Endothelial cell of umbilical vein (primary cell): ENCODE data around the gene HES7. TPM values are rescaled to one million over a fixed set of nuclear protein-coding genes. Genes with fewer than 3 reads are reported as not detected.

Experiments used
- BruUV-seq: library from RNA; stranded (reverse); fragments of 400-500 nt; replicated peaks from 2 replicates; lab custom pipeline; 2021; lab: Mats Ljungman, UMichigan
- CTCF ChIA-PET: fragments of 300-600, 350-600 bp; sonication (Branson Sonifier 250); formaldehyde crosslinking; loops from one replicate; lab custom pipeline; 2021; ENCODE audit warnings: antibody characterized with exemption, inconsistent platforms; lab: Charles Lee
- POLR2A ChIA-PET: fragments of 300-600, 350-600 bp; sonication (Branson Sonifier 250); formaldehyde crosslinking; loops from one replicate; lab custom pipeline; 2021; ENCODE audit warnings: antibody characterized with exemption, inconsistent platforms; lab: Charles Lee
- DNase-seq: peaks from one replicate; pipeline ENCODE4 v3.0.0-alpha.2; 2011; ENCODE audit warnings: low read depth, low spot score
- FAIRE-seq: peaks from 2 replicates; lab custom pipeline; 2011; peaks lifted over from hg19 to GRCh38; lab: Jason Lieb, UNC
- H2AFZ ChIP-seq: 2 replicates; pipeline ENCODE4 v1.6.0; 2012; ENCODE audit warnings: low read depth, low read length, control low read depth, inconsistent platforms
- H3K27ac ChIP-seq: 2 replicates; pipeline ENCODE4 v1.5.1; 2011; ENCODE audit warnings: low read depth, mild to moderate bottlenecking, control low read depth, low read length, moderate library complexity; ENCODE audit not compliant: insufficient read depth
- H3K27me3 ChIP-seq, 2 experiments: 2 replicates each; pipeline versions ENCODE4 v1.6.0 to v1.6.1; 2011; ENCODE audit warnings: low read length in 2 of 2, mixed read lengths in 1 of 2; ENCODE audit not compliant: control insufficient read depth in 2 of 2, insufficient read depth in 2 of 2
- H3K36me3 ChIP-seq, 2 experiments: 2 replicates in 1 of 2; 3 replicates in 1 of 2; pipeline ENCODE4 v1.5.1; 2011; ENCODE audit warnings: low read length in 2 of 2, mild to moderate bottlenecking in 1 of 2, moderate library complexity in 1 of 2; ENCODE audit not compliant: control insufficient read depth in 2 of 2, insufficient read depth in 2 of 2; ENCODE audit errors: extremely low read depth in 1 of 2
- H3K4me1 ChIP-seq: 3 replicates; pipeline ENCODE4 v1.5.1; 2011; ENCODE audit warnings: mild to moderate bottlenecking, low read length; ENCODE audit not compliant: control insufficient read depth, insufficient read depth; ENCODE audit errors: extremely low read depth
- H3K4me2 ChIP-seq: 2 replicates; pipeline ENCODE4 v1.6.1; 2011; ENCODE audit warnings: low read length, control low read depth, mixed read lengths; ENCODE audit not compliant: insufficient read depth
- H3K4me3 ChIP-seq, 3 experiments: fragments of 200-600 bp in 1 of 3; sonication (generic), shearing (Covaris generic) in 1 of 3; replicated peaks in 1 of 3; 2 replicates each; pipeline ENCODE4 v1.5.1; 2011 to 2016; ENCODE audit warnings: control low read depth in 3 of 3, low read length in 3 of 3, mild to moderate bottlenecking in 2 of 3, inconsistent platforms in 1 of 3, low read depth in 1 of 3, moderate library complexity in 1 of 3; ENCODE audit not compliant: insufficient read depth in 1 of 3
- H3K79me2 ChIP-seq: 2 replicates; pipeline ENCODE4 v1.6.0; 2012; ENCODE audit warnings: low read length, inconsistent platforms; ENCODE audit not compliant: control insufficient read depth, insufficient read depth
- H3K9ac ChIP-seq: replicated peaks from 2 replicates; pipeline ENCODE3; 2011; ENCODE audit warnings: low read length, control low read depth; ENCODE audit not compliant: insufficient read depth; ENCODE audit errors: extremely low read depth
- H3K9me1 ChIP-seq: replicated peaks from 3 replicates; pipeline ENCODE4 v1.6.0; 2011; ENCODE audit warnings: mild to moderate bottlenecking, low read length; ENCODE audit not compliant: control insufficient read depth, insufficient read depth; ENCODE audit errors: extremely low read depth
- H3K9me3 ChIP-seq: replicated peaks from 2 replicates; pipeline ENCODE4 v1.5.1; 2012; ENCODE audit warnings: low read length, inconsistent platforms; ENCODE audit not compliant: control insufficient read depth, insufficient read depth
- H4K20me1 ChIP-seq: replicated peaks from 2 replicates; pipeline ENCODE3; 2011; ENCODE audit warnings: mild to moderate bottlenecking, low read length; ENCODE audit not compliant: control insufficient read depth, insufficient read depth; ENCODE audit errors: extremely low read depth
- EZH2 ChIP-seq: IDR thresholded peaks from 2 replicates; pipeline ENCODE4 v1.6.1; 2012; ENCODE audit warnings: borderline replicate concordance, low read depth, mild to moderate bottlenecking, moderate library complexity, low read length, inconsistent platforms; ENCODE audit not compliant: severe bottlenecking
- FOS ChIP-seq: IDR thresholded peaks from 2 replicates; pipeline ENCODE4 v1.6.1; 2011; ENCODE audit warnings: mild to moderate bottlenecking, low read length, moderate library complexity, borderline replicate concordance; ENCODE audit not compliant: insufficient read depth
- GATA2 ChIP-seq: IDR thresholded peaks from 2 replicates; pipeline ENCODE4 v1.7.0; 2011; ENCODE audit warnings: low read depth, mild to moderate bottlenecking, moderate library complexity, mixed read lengths, low read length; ENCODE audit not compliant: insufficient read length, insufficient read depth
- JUN ChIP-seq: IDR thresholded peaks from 2 replicates; pipeline ENCODE4 v1.6.1; 2011; ENCODE audit warnings: borderline replicate concordance, low read depth; ENCODE audit not compliant: insufficient read length, insufficient read depth
- MYC ChIP-seq: IDR thresholded peaks from one replicate; pipeline ENCODE4 v1.6.1; 2011; ENCODE audit warnings: mild to moderate bottlenecking, low read depth, low read length
- POLR2A ChIP-seq: IDR thresholded peaks from 2 replicates; pipeline ENCODE4 v1.6.1; 2012; ENCODE audit warnings: low read depth, mild to moderate bottlenecking, control low read depth, low read length
- POLR2AphosphoS5 ChIP-seq: IDR thresholded peaks from 2 replicates; pipeline ENCODE4 v1.6.1; 2012; ENCODE audit warnings: low read depth, mild to moderate bottlenecking, control low read depth, low read length, moderate library complexity; ENCODE audit not compliant: insufficient read depth
- dilution Hi-C: fragments of 300-500 bp; cut with MboI; formaldehyde crosslinking; loops from one replicate; pipeline ENCODE4 v1.15.0; 2019; ENCODE audit warnings: low sequenced_read_pairs; ENCODE audit not compliant: extremely low pct_ligation_motif_present
- intact Hi-C: fragments of 100-400 bp; cut with micrococcal nuclease; formaldehyde crosslinking; loops from one replicate; pipeline ENCODE4 v1.10.0; 2022
- polyA plus RNA-seq, 4 experiments: library from polyadenylated mRNA; depleted of rRNA in 3 of 4; stranded (reverse) in 3 of 4; unstranded in 1 of 4; fragments of >200 nt; gene quantifications; 2 replicates each; pipeline versions ENCODE4 v1.2.1 to v1.2.3, GENCODE V29; 2011 to 2012; ENCODE audit warnings: missing spikeins in 1 of 4
- total RNA-seq: library from RNA; stranded (reverse); gene quantifications from 2 replicates; pipeline ENCODE4 v1.2.3, GENCODE V29; 2021
- TF ChIP-seq, protein P1 (sequence below): IDR thresholded peaks from 2 replicates; pipeline ENCODE4 v1.6.1; 2011; ENCODE audit not compliant: insufficient read depth, insufficient read length
- TF ChIP-seq, protein P2 (sequence below), 2 donors: IDR thresholded peaks; 1 replicate in 1 of 2; 2 replicates in 1 of 2; pipeline ENCODE4 v1.5.1; 2011; ENCODE audit warnings: low read length in 2 of 2, mild to moderate bottlenecking in 2 of 2, moderate library complexity in 2 of 2, control low read depth in 1 of 2, inconsistent platforms in 1 of 2, low read depth in 1 of 2; ENCODE audit not compliant: insufficient read depth in 1 of 2; ENCODE audit errors: extremely low read depth in 1 of 2

HES7 gene
- total and polyA plus RNA-seq, 2 donors (not counting 3 experiments of a cell fraction or from before 2014, with no cell fraction given): 0.19 to 0.51 TPM

DNA sequence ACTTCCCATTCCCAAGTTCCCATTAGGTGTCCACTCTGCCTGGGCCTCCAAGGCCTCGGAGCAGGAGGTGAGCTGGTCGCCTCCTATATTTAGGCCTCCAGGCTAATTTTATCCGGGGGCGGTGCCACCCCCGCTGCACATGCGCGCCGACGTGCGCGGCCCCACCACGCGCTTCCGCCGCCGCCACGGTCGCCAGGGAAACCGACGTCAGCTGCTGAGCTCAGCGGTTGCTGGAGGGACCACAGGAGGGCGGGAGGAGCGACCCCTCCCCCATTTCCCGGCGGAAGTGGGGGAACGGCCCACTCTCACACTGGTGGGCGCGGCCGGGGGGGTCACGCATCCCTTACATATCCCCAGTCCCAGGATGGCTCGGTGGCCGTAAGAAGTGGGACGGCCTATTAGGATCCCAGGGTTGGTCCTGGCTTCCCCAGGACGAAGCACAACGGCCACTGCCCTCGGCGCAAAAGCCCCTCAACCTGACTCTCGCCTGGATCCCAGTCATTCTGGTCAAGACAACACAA is 27.3 kb upstream of the HES7 start:
- dilution Hi-C loops (no loop called here), intact Hi-C loops (loop anchor here (1.0 kb wide), 1 partner anchor 12 kb away; no protein-coding TSS in a partner anchor)
- POLR2A ChIA-PET: interaction anchor here (1.1 kb wide), 1 partner anchor 22 kb away, joined by 9 read pairs; no protein-coding TSS in a partner anchor
- Histone ChIP-seq H3K36me3 (peaks cover 2 to 37% of the 10 kb centered on the region in 2 experiments), H3K9me1 (no peaks in the 10 kb centered on the region), H3K9ac (peak overlapping the region; percentile 96), H3K27ac (peak overlapping the region; percentile 99), H3K27me3 (no peaks in the 10 kb centered on the region), H3K79me2 (peaks cover 5% of the 10 kb centered on the region), H3K4me2 (peak overlapping the region; percentile 82), H3K4me3 (peak overlapping the region; percentile 67 to 83 (median 69)), H2AFZ (no peak overlapping the region), H3K4me1 (peaks cover 43% of the 10 kb centered on the region), H4K20me1 (no peaks in the 10 kb centered on the region), H3K9me3 (no peaks in the 10 kb centered on the region)
- peak; percentile 92 for DNase-seq
- CTCF ChIA-PET: interaction anchor here (0.9 to 3.6 kb wide), 4 partner anchors 10 to 57 kb away, joined by 4 to 28 read pairs (median 4); no protein-coding TSS in a partner anchor
- no TSS peak for BruUV-seq
- peak; percentile 84 for FAIRE-seq
- TF ChIP-seq, protein P1, sequence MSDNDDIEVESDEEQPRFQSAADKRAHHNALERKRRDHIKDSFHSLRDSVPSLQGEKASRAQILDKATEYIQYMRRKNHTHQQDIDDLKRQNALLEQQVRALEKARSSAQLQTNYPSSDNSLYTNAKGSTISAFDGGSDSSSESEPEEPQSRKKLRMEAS: peak; percentile 65
- TF ChIP-seq JUN: no peak

DNA sequence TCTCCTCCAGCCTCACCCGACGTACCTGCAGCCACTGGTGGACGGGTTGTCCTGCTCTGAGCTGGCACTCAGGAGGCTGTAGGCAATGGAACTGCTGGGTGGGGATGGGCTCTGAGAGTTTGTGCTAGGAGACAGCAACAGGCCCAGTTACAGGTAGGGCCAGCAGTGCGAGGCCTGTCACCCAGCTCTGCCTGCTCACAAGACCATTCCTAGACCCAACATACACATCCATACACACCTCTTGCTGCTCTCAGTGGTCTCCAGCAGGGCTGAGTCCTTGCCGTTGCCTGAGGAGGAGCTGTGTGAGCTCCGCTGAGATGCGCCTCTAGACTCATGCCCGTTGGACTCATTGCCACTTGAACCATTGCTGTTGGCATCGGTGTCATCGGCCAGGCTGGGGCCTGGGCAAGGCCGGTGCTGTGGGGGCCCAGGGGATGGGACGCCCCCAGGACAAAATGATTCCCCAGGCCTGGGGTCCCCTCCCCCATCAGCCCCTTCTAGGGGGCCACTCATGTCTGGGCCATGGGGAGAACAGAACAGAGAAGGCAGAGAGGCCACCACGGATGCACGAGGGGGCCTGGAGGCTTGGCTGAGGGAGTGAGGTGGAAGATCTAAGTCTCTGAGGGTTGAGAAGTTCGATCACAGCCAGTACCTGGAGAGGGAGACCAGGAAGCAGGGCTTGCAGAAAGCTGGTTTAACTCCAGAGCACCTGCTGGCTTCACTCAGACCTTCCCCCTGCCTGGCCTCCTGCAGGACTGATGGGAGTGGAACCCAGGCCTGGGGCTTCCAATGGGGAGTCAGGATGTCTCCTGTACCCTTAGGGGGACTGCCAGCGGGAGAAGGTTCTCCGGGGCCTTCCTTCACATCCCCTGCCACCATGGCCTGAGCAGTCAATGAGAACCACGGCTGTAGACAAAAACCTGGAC is 26.6 kb upstream of the HES7 start:
- ChIA-PET CTCF (interaction anchor here (0.9 to 3.6 kb wide), 4 partner anchors 10 to 56 kb away, joined by 4 to 28 read pairs (median 4); no protein-coding TSS in a partner anchor), POLR2A (interaction anchor here (1.1 kb wide), 1 partner anchor 23 kb away, joined by 9 read pairs; no protein-coding TSS in a partner anchor)
- no peaks in the 10 kb centered on the region for H3K9me3 ChIP-seq
- FAIRE-seq (no peak), DNase-seq (no peak)
- TF ChIP-seq FOS: no peak
- TF ChIP-seq, protein P2, sequence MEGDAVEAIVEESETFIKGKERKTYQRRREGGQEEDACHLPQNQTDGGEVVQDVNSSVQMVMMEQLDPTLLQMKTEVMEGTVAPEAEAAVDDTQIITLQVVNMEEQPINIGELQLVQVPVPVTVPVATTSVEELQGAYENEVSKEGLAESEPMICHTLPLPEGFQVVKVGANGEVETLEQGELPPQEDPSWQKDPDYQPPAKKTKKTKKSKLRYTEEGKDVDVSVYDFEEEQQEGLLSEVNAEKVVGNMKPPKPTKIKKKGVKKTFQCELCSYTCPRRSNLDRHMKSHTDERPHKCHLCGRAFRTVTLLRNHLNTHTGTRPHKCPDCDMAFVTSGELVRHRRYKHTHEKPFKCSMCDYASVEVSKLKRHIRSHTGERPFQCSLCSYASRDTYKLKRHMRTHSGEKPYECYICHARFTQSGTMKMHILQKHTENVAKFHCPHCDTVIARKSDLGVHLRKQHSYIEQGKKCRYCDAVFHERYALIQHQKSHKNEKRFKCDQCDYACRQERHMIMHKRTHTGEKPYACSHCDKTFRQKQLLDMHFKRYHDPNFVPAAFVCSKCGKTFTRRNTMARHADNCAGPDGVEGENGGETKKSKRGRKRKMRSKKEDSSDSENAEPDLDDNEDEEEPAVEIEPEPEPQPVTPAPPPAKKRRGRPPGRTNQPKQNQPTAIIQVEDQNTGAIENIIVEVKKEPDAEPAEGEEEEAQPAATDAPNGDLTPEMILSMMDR (IDR thresholded peaks at IDR 0.05; ENCODE audit: extremely low read depth in 1 of 2, insufficient read depth in 1 of 2, low read depth in 1 of 2, low read length in 2 of 2): no peak
- TF ChIP-seq JUN: no peak
- no peak for TF ChIP-seq GATA2
- no peak for TF ChIP-seq POLR2A
- TF ChIP-seq, protein P1: no peak
- no peak for TF ChIP-seq POLR2AphosphoS5
- no peak for TF ChIP-seq MYC
- TF ChIP-seq EZH2: no peak
- intact Hi-C loops: loop anchor here (1.0 kb wide), 1 partner anchor 11 kb away; no protein-coding TSS in a partner anchor
- no peaks in the 10 kb centered on the region for H3K9me1 ChIP-seq
- H3K36me3 ChIP-seq: peaks cover 2 to 44% of the 10 kb centered on the region in 2 experiments
- H3K27ac ChIP-seq: peak overlapping the region; percentile 99
- H3K27me3 ChIP-seq: no peaks in the 10 kb centered on the region
- H3K9ac ChIP-seq: peak overlapping the region; percentile 53
- peaks cover 5% of the 10 kb centered on the region for H3K79me2 ChIP-seq
- H3K4me1 ChIP-seq: peaks cover 38% of the 10 kb centered on the region
- H3K4me3 ChIP-seq: no peak overlapping the region
- no peaks in the 10 kb centered on the region for H4K20me1 ChIP-seq
- peak overlapping the region; percentile 53 for H3K4me2 ChIP-seq
- no TSS peak for BruUV-seq
- H2AFZ ChIP-seq: no peak overlapping the region
- dilution Hi-C loops: no loop called here
